SU-DHL-6 (cell line): ENCODE results near the gene KMT2A.

Experiments
- H2AFZ ChIP-seq: fragments of 200-600 bp; sonication (generic); 2 replicates; pipeline ENCODE4 v1.6.1; 2014; ENCODE audit warnings: low read depth, mild to moderate bottlenecking, moderate library complexity, mixed read lengths, antibody characterized with exemption, low read length; ENCODE audit not compliant: severe bottlenecking
- H3F3A ChIP-seq: fragments of 200-600 bp; shearing (Covaris generic); 2 replicates; pipeline ENCODE4 v1.6.0; 2016; ENCODE audit warnings: antibody characterized with exemption, mild to moderate bottlenecking; ENCODE audit not compliant: insufficient read depth
- H3K27ac ChIP-seq: fragments of 200-600 bp; sonication (generic); 2 replicates; pipeline ENCODE4 v1.5.1; 2016; ENCODE audit warnings: low read depth, mild to moderate bottlenecking, low read length, moderate library complexity, mixed read lengths
- H3K27me3 ChIP-seq: fragments of 200-600 bp; sonication (generic), shearing (Covaris generic); 2 replicates; pipeline ENCODE4 v1.6.0; 2014; ENCODE audit warnings: mild to moderate bottlenecking, low read length
- H3K36me3 ChIP-seq: fragments of 200-600 bp; sonication (generic); 2 replicates; pipeline ENCODE4 v1.6.1; 2014; ENCODE audit warnings: mild to moderate bottlenecking, low read length, mixed read lengths
- H3K4me2 ChIP-seq: fragments of 300-600, 200-600 bp; shearing (Covaris generic), sonication (generic); 2 replicates; pipeline ENCODE4 v1.6.0; 2014; ENCODE audit warnings: low read length, low read depth, mild to moderate bottlenecking; ENCODE audit not compliant: poor library complexity, severe bottlenecking
- H3K4me3 ChIP-seq: fragments of 200-600 bp; sonication (generic); 2 replicates; pipeline ENCODE4 v1.5.1; 2014; ENCODE audit warnings: antibody characterized with exemption, low read length, mild to moderate bottlenecking, mixed read lengths; ENCODE audit not compliant: insufficient read depth, poor library complexity, severe bottlenecking
- H3K79me2 ChIP-seq: fragments of 200-600 bp; sonication (generic); 2 replicates; pipeline ENCODE4 v1.6.1; 2014; ENCODE audit warnings: mild to moderate bottlenecking, low read length, moderate library complexity; ENCODE audit not compliant: insufficient read depth
- H3K9ac ChIP-seq: fragments of 200-600 bp; sonication (generic); 2 replicates; pipeline ENCODE4 v1.7.0; 2014; ENCODE audit warnings: mild to moderate bottlenecking, low read length
- H3K9me2 ChIP-seq: fragments of 200-600 bp; sonication (generic); replicated peaks from 2 replicates; pipeline ENCODE4 v1.6.1; 2014; ENCODE audit warnings: low read length; ENCODE audit not compliant: insufficient read depth
- H3K9me3 ChIP-seq: fragments of 200-600 bp; sonication (generic); 2 replicates; pipeline ENCODE4 v1.6.1; 2014; ENCODE audit warnings: low read length, mixed read lengths; ENCODE audit not compliant: insufficient read depth
- H4K20me1 ChIP-seq: fragments of 200-600 bp; sonication (generic); 2 replicates; pipeline ENCODE4 v1.6.1; 2014; ENCODE audit warnings: low read depth, mild to moderate bottlenecking, antibody characterized with exemption, low read length, moderate library complexity, mixed read lengths
- CTCF ChIP-seq: fragments of 200-600 bp; sonication (generic); IDR thresholded peaks from one replicate; pipeline ENCODE4 v1.5.1; 2017; ENCODE audit warnings: antibody characterized with exemption, mild to moderate bottlenecking, low read length, moderate library complexity; ENCODE audit not compliant: insufficient read depth, poor library complexity, severe bottlenecking
- EZH2phosphoT487 ChIP-seq: fragments of 200-600 bp; sonication (generic), shearing (Covaris generic); conservative IDR thresholded peaks from 2 replicates; pipeline ENCODE4 v1.6.1; 2018; ENCODE audit warnings: mild to moderate bottlenecking, antibody characterized with exemption, low read length, moderate library complexity, mixed read lengths

The KMT2A gene

GRCh38 chr11:118532091-118532490 is 95.8 kb downstream of the KMT2A start:
- H3K79me2 ChIP-seq: no peaks in the 10 kb centered on the region
- H3F3A ChIP-seq: 0 out of 2 replicates have a peak, but pooled peaks cover 3% of the 10 kb centered on the region
- H3K36me3 ChIP-seq: no peaks in the 10 kb centered on the region
- no peak overlapping the region for H3K4me3 ChIP-seq
- no peak overlapping the region for H3K27ac ChIP-seq
- H4K20me1 ChIP-seq: no peaks in the 10 kb centered on the region
- no peaks in the 10 kb centered on the region for H3K9me2 ChIP-seq
- H3K27me3 ChIP-seq: no peaks in the 10 kb centered on the region
- TF ChIP-seq CTCF: no peak
- no peaks in the 10 kb centered on the region for H3K9me3 ChIP-seq
- H3K4me2 ChIP-seq: peak overlapping the region; percentile 62
- H2AFZ ChIP-seq: no peak overlapping the region
- H3K9ac ChIP-seq: peak overlapping the region; percentile 62; the same call in 1 of the 2 replicates

GRCh38 chr11:118532852-118533768 is 96.8 kb downstream of the KMT2A start:
- H3K27me3 ChIP-seq: no peaks in the 10 kb centered on the region

GRCh38 chr11:118533769-118534729 is 97.8 kb downstream of the KMT2A start:
- Histone ChIP-seq H3K79me2 (no peaks in the 10 kb centered on the region), H3K4me2 (no peak overlapping the region), H3K27me3 (no peaks in the 10 kb centered on the region), H3K9me3 (no peaks in the 10 kb centered on the region), H3K27ac (no peak overlapping the region), H2AFZ (no peak overlapping the region), H4K20me1 (no peaks in the 10 kb centered on the region), H3K9me2 (no peaks in the 10 kb centered on the region), H3K4me3 (no peak overlapping the region), H3F3A (0 out of 2 replicates have a peak, but pooled peaks cover 1% of the 10 kb centered on the region), H3K9ac (no peak overlapping the region), H3K36me3 (no peaks in the 10 kb centered on the region)
- TF ChIP-seq CTCF: no peak
- TF ChIP-seq EZH2phosphoT487: no peak

More at GRCh38 chr11:118532852-118533768, 96.8 kb downstream of the KMT2A start:
- Histone ChIP-seq H3K9me3 (no peaks in the 10 kb centered on the region), H3K9ac (no peak overlapping the region), H3K4me3 (no peak overlapping the region), H3F3A (0 out of 2 replicates have a peak, but pooled peaks cover 3% of the 10 kb centered on the region), H3K36me3 (no peaks in the 10 kb centered on the region), H3K79me2 (no peaks in the 10 kb centered on the region), H3K4me2 (no peak overlapping the region), H3K9me2 (no peaks in the 10 kb centered on the region), H2AFZ (no peak overlapping the region), H3K27ac (no peak overlapping the region), H4K20me1 (no peaks in the 10 kb centered on the region)
- TF ChIP-seq CTCF: no peak
- TF ChIP-seq EZH2phosphoT487: no peak
